Ovary (tissue), 9 donors: ENCODE data around the gene TAGLN. TPM values are rescaled to one million over a fixed set of nuclear protein-coding genes. Genes with fewer than 3 reads are reported as not detected.

Experiments used
- DNase-seq, 5 donors: peaks; one replicate each; pipeline ENCODE4 v3.0.0-alpha.2; 2019 to 2020
- H3K27ac ChIP-seq, 2 donors: fragments of 200-600 bp; one replicate each; pipeline versions ENCODE4 v1.5.1 to v1.8.0; 2019 to 2022
- H3K27me3 ChIP-seq: fragments of 200-600 bp; one replicate; pipeline ENCODE4 v1.8.0; 2022
- H3K36me3 ChIP-seq: fragments of 200-600 bp; sonication (generic); one replicate; pipeline ENCODE4 v1.5.1; 2019
- H3K4me1 ChIP-seq: one replicate; pipeline ENCODE4 v1.8.1; 2013; ENCODE audit warnings: mild to moderate bottlenecking, moderate library complexity; ENCODE audit not compliant: insufficient read depth
- H3K4me3 ChIP-seq: fragments of 200-600 bp; sonication (generic); one replicate; pipeline ENCODE4 v1.5.1; 2017
- H3K9me3 ChIP-seq, 2 donors: fragments of 200-600 bp in 1 of 2; sonication (generic) in 1 of 2; one replicate each; pipeline versions ENCODE4 v1.5.1 to v1.8.1; 2013 to 2019; ENCODE audit warnings: mild to moderate bottlenecking in 1 of 2, moderate library complexity in 1 of 2
- EP300 ChIP-seq: sonication (generic); formaldehyde crosslinking; IDR thresholded peaks from one replicate; pipeline ENCODE4 v1.6.1; 2017; ENCODE audit warnings: antibody characterized with exemption
- POLR2A ChIP-seq: fragments of 450-650 bp; IDR thresholded peaks from one replicate; pipeline ENCODE4 v1.6.1; 2017; ENCODE audit warnings: antibody characterized with exemption, mild to moderate bottlenecking, moderate library complexity
- WGBS, 3 donors: extraction: QIAGEN DNeasy Blood & Tissue Kit in 1 of 3; methylation state at CpG; one replicate each; pipeline versions ENCODE4 v1.1.5 to v1.1.7; 2013 to 2017; 5-methylcytosine and 5-hydroxymethylcytosine counted together
- intact Hi-C, 4 donors: fragments of 100-400 bp; cut with DNase I; formaldehyde crosslinking; loops; one replicate each; pipeline versions ENCODE4 v1.11.0 to v1.15.1; 2022 to 2023
- polyA plus RNA-seq, 2 donors: library from polyadenylated mRNA; stranded (reverse); fragments of 200-250 nt in 1 of 2; fragments of 350-450 nt in 1 of 2; fragmentation: Illumina TruSeq in 1 of 2; extraction: RNeasy Lipid Tissue Mini Kit (QIAGEN cat#74804) in 1 of 2; gene quantifications; one replicate each; pipeline ENCODE4 v1.2.3, GENCODE V29; 2013 to 2014
- total RNA-seq, 7 donors: library from RNA; depleted of rRNA in 2 of 7; stranded (reverse); fragments of >200 nt in 2 of 7; fragmentation: NEBNext Ultra II Directional in 3 of 7; extraction: Animal tissue kit (Norgen Biotek cat#: 25700) in 3 of 7; gene quantifications; one replicate each; pipeline versions ENCODE4 v1.1.0 to v1.2.4, GENCODE V29; 2016 to 2023
- TF ChIP-seq, protein P1 (sequence below), 3 donors: fragments of 450-650 bp in 2 of 3; fragments of 200-600 bp in 1 of 3; IDR thresholded peaks; one replicate each; pipeline versions ENCODE4 v1.5.1 to v1.8.0; 2016 to 2022; ENCODE audit warnings: antibody characterized with exemption in 3 of 3, mild to moderate bottlenecking in 1 of 3
- donor health status: DM: no; HTN: no; CAD: no; lungs with moderate emphysema.
- donor health status: DM: no; HTN: no; CAD: no.
- donor health status: Bipolar disorder and iron deficiency.
- donor health status: DM: yes; HTN: yes; CAD: no.
- donor health status: DM: no; HTN: no; CAD: no.
- donor health status: DM: yes; HTN: yes; CAD: no.

Gene TAGLN
- total and polyA plus RNA-seq, 9 donors: 491 to 3,307 (median 1,598) TPM

DNA sequence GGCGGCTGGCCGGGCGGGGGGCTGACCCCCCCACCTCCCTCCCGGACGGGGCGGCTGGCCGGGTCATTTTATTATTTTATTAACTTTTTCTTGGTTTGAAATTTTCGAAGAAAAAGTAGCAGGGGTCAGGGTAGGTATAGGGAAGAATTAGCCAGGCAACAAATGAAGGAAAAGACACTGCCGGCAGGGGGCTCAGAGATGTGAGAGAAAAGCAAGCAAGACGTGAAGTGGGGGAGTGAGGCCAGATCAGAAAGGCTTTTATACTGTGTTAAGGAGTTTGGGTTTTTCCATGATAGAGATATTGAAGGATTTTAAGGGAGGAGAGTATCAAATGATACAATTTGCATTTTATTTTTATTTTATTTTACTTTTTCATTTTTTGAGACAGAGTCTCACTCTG is 52.3 kb downstream of the TAGLN start:
- DNase-seq: no peak
- Histone ChIP-seq H3K4me3 (no peak overlapping the region), H3K27ac (no peak overlapping the region), H3K9me3 (no peaks in the 10 kb centered on the region), H3K4me1 (no peaks in the 10 kb centered on the region), H3K27me3 (no peaks in the 10 kb centered on the region), H3K36me3 (no peaks in the 10 kb centered on the region)
- TF ChIP-seq POLR2A (no peak), EP300 (no peak)
- TF ChIP-seq, protein P1, sequence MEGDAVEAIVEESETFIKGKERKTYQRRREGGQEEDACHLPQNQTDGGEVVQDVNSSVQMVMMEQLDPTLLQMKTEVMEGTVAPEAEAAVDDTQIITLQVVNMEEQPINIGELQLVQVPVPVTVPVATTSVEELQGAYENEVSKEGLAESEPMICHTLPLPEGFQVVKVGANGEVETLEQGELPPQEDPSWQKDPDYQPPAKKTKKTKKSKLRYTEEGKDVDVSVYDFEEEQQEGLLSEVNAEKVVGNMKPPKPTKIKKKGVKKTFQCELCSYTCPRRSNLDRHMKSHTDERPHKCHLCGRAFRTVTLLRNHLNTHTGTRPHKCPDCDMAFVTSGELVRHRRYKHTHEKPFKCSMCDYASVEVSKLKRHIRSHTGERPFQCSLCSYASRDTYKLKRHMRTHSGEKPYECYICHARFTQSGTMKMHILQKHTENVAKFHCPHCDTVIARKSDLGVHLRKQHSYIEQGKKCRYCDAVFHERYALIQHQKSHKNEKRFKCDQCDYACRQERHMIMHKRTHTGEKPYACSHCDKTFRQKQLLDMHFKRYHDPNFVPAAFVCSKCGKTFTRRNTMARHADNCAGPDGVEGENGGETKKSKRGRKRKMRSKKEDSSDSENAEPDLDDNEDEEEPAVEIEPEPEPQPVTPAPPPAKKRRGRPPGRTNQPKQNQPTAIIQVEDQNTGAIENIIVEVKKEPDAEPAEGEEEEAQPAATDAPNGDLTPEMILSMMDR (IDR thresholded peaks at IDR 0.05): no peak
- intact Hi-C loops: no loop called here
- 78 to 87% (median 87%) methylated on average over 9 to 10 of the region's 10 CpGs for WGBS, 3 donors

DNA sequence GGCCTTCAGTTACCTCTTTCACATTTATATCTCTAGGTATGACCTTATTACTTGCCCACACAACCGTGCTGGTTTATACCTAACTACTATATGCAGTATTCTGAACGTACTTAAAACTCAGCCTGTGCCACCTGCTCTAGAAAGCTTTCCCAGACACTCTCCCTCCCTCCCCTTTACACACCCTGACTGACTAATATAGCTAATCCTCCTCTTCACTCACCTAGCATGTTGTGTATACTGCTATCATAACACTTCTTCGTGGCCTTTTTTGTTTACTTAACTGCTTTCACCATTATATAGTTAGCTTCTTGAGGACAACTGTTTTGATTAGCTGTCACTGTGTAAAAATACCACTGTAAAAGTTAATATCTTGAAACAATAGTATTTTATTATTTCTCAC is 56.8 kb downstream of the TAGLN start:
- H3K27me3 ChIP-seq: no peaks in the 10 kb centered on the region
- no peak for DNase-seq
- 77 to 85% (median 85%) methylated on average over 3 of the region's 3 CpGs for WGBS, 3 donors

DNA sequence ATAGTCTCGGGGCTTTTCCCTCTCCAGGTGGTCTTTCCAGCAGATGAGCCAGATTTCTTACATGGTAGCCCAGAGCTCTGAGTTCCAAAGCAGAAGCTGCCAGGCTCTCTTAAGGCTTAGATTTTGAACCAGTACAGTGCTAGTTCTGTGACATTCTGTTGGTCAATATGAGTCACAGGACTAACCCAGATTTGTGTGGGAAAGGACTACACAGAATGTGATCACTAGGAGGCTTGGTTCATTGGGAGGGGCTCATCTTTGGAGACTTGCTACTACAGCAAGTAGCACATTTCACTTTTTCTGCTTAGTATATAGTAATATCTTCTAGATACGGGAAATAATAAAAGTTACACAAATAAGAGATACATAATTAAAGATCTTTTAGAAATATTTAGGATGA is 57.4 kb downstream of the TAGLN start:
- no peaks in the 10 kb centered on the region for H3K27me3 ChIP-seq
- H3K36me3 ChIP-seq: no peaks in the 10 kb centered on the region
- no peak overlapping the region for H3K4me3 ChIP-seq
- no peaks in the 10 kb centered on the region for H3K4me1 ChIP-seq
- intact Hi-C loops: no loop called here
- TF ChIP-seq EP300: no peak
- TF ChIP-seq POLR2A: no peak
- TF ChIP-seq, protein P1 (IDR thresholded peaks at IDR 0.05): no peak
- no peak for DNase-seq
- H3K9me3 ChIP-seq: no peaks in the 10 kb centered on the region
- 50 to 71% (median 69%) methylated on average over 2 of the region's 2 CpGs for WGBS, 3 donors
- H3K27ac ChIP-seq: no peak overlapping the region

More for the DNA sequence above, 56.8 kb downstream of the TAGLN start:
- Histone ChIP-seq H3K27ac (no peak overlapping the region), H3K9me3 (no peaks in the 10 kb centered on the region), H3K4me1 (no peaks in the 10 kb centered on the region), H3K4me3 (no peak overlapping the region), H3K36me3 (no peaks in the 10 kb centered on the region)
- TF ChIP-seq POLR2A (no peak), EP300 (no peak)
- TF ChIP-seq, protein P1 (IDR thresholded peaks at IDR 0.05): no peak
- intact Hi-C loops: no loop called here

Other genes with a start within 250 kb of the TAGLN start
- 100 to 1,000 TPM in 1 of 7 donors, 10 to 100 TPM in 6; 33.3 to 134 (median 56.2) TPM for gene SIK3, start 100.9 kb upstream of the TAGLN start, total RNA-seq
- 10 to 100 TPM; 18.3 to 59.5 TPM for gene SIK3, start 100.9 kb upstream of the TAGLN start, polyA plus RNA-seq
- gene PAFAH1B2, start 55.1 kb upstream of the TAGLN start, total RNA-seq: 10 to 100 TPM; 57.2 to 95.6 (median 83.3) TPM
- gene PAFAH1B2, start 55.1 kb upstream of the TAGLN start, polyA plus RNA-seq: 10 to 100 TPM; 23.0 to 45.9 TPM
- 100 to 1,000 TPM in 1 of 7 donors, 10 to 100 TPM in 6; 36.5 to 141 (median 73.7) TPM for gene SIDT2, start 20.6 kb upstream of the TAGLN start, total RNA-seq
- gene SIDT2, start 20.6 kb upstream of the TAGLN start, polyA plus RNA-seq: 100 to 1,000 TPM in 1 of 2 donors, 10 to 100 TPM in 1; 59.2 to 106 TPM
- 10 to 100 TPM; 16.3 to 67.7 (median 32.2) TPM for gene PCSK7, start 32.7 kb downstream of the TAGLN start, total RNA-seq
- 10 to 100 TPM; 14.5 to 15.7 TPM for gene PCSK7, start 32.7 kb downstream of the TAGLN start, polyA plus RNA-seq
- 10 to 100 TPM in 6 of 7 donors, 1 to 10 TPM in 1; 9.7 to 40.9 (median 29.3) TPM for gene RNF214, start 33.3 kb downstream of the TAGLN start, total RNA-seq
- gene RNF214, start 33.3 kb downstream of the TAGLN start, polyA plus RNA-seq: 10 to 100 TPM; 12.8 to 22.7 TPM
- 10 to 100 TPM in 5 of 7 donors, 1 to 10 TPM in 2; 5.1 to 20.3 (median 14.2) TPM for gene BACE1-AS, start 92.0 kb downstream of the TAGLN start, total RNA-seq
- gene BACE1-AS, start 92.0 kb downstream of the TAGLN start, polyA plus RNA-seq: 10 to 100 TPM in 1 of 2 donors, 1 to 10 TPM in 1; 8.0 to 12.7 TPM
- 10 to 100 TPM; 12.6 to 49.6 (median 30.7) TPM for gene BACE1, start 116.9 kb downstream of the TAGLN start, total RNA-seq
- gene BACE1, start 116.9 kb downstream of the TAGLN start, polyA plus RNA-seq: 10 to 100 TPM; 17.1 to 99.7 TPM
- 10 to 100 TPM; 21.0 to 50.4 (median 32.9) TPM for gene CEP164, start 128.5 kb downstream of the TAGLN start, total RNA-seq
- gene CEP164, start 128.5 kb downstream of the TAGLN start, polyA plus RNA-seq: 10 to 100 TPM; 18.6 to 21.0 TPM